T follicular helper cell (primary cell): ENCODE results near the gene LGI4.
A peak's percentile ranks its signal among the peaks of the same experiment; 100 is the strongest.
"Not testable (repeated sequence)": the region's sequence is repeated elsewhere in the genome, so short reads cannot be mapped to it uniquely, and the experiment has no call there.

Experiments
- DNase-seq: peaks from one replicate; pipeline ENCODE4 v3.0.0-alpha.2; 2020; ENCODE audit warnings: low read depth

Gene LGI4

GRCh38 chr19:35160629-35161433, 26.0 kb upstream of the LGI4 start:
- DNase-seq = no peak

DNA sequence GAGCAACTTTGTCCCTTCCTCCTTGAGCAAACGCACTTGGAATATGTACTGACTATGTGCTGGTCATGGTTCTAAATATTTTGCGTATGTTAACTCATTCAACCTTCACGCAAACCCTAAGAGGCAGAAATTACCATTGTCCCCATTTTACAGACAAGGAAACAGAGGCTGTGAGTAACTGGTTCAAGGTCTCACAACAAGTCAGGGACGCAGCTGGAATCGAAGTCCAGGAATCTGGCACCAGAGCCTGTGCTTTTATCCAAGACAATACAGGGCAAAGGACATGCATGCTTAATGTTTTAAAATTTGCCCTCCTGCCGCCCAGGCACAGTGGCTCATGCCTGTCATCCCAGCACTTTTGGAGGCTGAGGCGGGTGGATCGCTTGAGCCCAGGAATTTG, 24.7 kb upstream of the LGI4 start:
- no peak for DNase-seq

GRCh38 chr19:35157431-35157830, 22.6 kb upstream of the LGI4 start:
- DNase-seq = no peak

DNA sequence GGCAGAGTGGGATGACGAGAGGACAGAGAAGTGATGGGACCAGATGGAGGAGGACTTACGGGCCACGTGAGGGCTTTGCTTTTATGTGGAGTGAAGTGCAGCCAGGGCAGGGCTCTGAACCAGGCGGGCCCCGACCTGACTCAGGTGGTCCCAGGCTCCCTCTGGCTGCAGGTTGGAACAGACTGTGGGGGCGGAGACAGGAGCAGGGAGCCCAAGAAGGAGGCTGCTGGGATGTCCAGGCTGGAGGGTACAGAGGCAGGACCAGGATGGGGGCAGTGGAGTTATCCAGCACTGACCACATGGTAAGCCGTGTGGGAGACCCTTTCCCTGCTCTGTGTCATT, 21.8 kb upstream of the LGI4 start:
- no peak for DNase-seq

DNA sequence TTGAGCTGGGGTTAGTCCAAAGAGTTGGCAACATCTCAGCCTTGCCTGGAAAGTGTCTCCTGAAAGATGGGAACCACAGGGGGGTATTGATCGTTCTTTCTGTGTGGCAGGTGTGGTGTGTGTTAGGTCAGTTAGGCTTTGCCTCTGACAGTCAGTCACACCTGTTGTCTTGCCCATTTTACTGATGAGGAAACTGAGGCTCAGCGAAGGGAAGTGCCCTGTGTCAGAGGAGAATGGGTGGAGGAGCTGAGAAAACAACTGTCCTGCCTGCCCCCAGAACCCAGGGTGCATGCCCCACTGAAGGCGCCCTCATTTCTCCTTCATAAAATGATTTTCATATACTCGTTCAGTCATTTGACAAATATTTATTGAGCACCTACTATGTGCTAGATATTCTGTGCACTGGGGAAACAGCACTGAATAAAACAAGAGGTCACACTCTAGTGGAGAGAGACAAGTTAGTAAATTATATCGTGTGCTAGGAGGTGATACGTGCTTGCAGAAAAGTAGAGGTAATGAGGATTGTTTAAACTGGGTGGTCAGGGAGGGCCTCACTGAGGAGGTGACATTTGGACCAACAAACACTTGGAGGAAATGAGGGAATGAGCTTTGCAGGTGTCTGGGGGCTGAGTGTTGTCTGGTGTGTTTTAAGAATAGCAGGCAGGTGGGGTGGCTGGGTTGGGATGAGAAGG, 21.3 kb upstream of the LGI4 start:
- DNase-seq = no peak

DNA sequence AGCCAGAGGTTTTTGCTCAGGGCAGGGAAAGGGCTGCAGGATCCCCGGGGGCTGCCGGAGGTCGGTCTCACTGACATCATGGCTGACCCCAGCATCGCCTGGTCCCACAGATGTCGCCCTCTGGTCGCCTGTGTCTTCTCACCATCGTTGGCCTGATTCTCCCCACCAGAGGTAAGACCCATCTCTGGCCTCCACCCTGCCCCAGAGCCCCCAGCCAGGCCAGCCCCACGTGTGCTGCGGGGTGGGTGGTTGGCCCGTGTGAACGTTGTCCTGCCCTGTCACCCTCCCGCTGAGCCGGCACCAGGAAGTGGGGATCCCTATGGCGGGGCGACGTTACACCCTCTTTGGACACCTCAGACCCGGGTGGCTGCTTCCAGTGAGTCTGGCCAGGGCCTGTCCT, 20.6 kb upstream of the LGI4 start:
- DNase-seq = no peak

GRCh38 chr19:35154525-35155406, 19.9 kb upstream of the LGI4 start, which contains the start of gene FXYD5:
TSS of gene FXYD5 (plus strand) at chr19:35154735. CDS start at chr19:35155551, 816 bp downstream.
- peak; percentile 53 for DNase-seq

- peak; percentile 65 for DNase-seq
Observed at GRCh38 chr19:35153701-35154524, 19.1 kb upstream of the LGI4 start.

DNA sequence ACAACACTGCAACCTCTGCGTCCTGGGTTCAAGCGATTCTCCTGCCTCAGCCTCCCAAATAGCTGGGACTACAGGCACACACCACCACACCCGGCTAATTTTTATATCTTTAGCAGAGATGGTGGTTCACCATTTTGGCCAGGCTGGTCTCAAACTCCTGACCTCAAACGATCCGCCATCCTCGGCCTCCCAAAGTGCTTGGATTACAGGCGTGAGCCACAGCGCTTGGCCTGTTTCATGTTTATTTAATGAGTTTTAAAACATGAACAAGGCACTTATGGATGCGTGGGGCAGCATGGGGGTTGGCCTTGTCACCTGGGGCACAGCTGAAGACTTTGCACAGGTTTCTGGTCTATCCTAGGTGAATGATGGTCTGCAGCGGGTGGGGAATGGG, 18.3 kb upstream of the LGI4 start:
- not testable (repeated sequence) for DNase-seq

- DNase-seq = no peak
Observed at GRCh38 chr19:35151273-35152065, 16.6 kb upstream of the LGI4 start.

- DNase-seq = no peak
Observed at GRCh38 chr19:35150445-35150844, 15.6 kb upstream of the LGI4 start.

GRCh38 chr19:35149463-35149862, 14.6 kb upstream of the LGI4 start:
- DNase-seq = no peak

GRCh38 chr19:35146746-35147459, 12.0 kb upstream of the LGI4 start:
- DNase-seq = no peak

- DNase-seq = no peak
Observed at GRCh38 chr19:35144600-35145436, 10.0 kb upstream of the LGI4 start.

GRCh38 chr19:35144259-35144599, 9.4 kb upstream of the LGI4 start:
- no peak for DNase-seq

GRCh38 chr19:35143818-35144217, 9.0 kb upstream of the LGI4 start:
- DNase-seq = no peak

GRCh38 chr19:35143231-35143715, 8.4 kb upstream of the LGI4 start, which contains the start of gene FXYD7:
TSS of gene FXYD7 (plus strand) at chr19:35143255. CDS start at chr19:35143334, 79 bp downstream.
- DNase-seq = no peak

GRCh38 chr19:35142606-35143230, 7.9 kb upstream of the LGI4 start:
- peak; percentile 59 for DNase-seq
